GM12874 (cell line): Measurements from ENCODE around the gene SLC5A11.

ENCODE experiments used
- CTCF ChIP-seq: IDR thresholded peaks from 2 replicates; pipeline ENCODE4 v1.5.1; 2011; ENCODE audit warnings: low read depth, mild to moderate bottlenecking, control low read depth, low read length, moderate library complexity; ENCODE audit not compliant: insufficient read depth

Gene SLC5A11

GRCh38 chr16:24873028-24873427 is 27.3 kb downstream of the SLC5A11 start:
- no peak for TF ChIP-seq CTCF

- no peak for TF ChIP-seq CTCF
Measured at GRCh38 chr16:24875466-24875865, 29.7 kb downstream of the SLC5A11 start.

GRCh38 chr16:24876231-24876630 is 30.5 kb downstream of the SLC5A11 start:
- TF ChIP-seq CTCF = no peak

- no peak for TF ChIP-seq CTCF
Measured at GRCh38 chr16:24879684-24880083, 33.9 kb downstream of the SLC5A11 start.

- no peak for TF ChIP-seq CTCF
Measured at GRCh38 chr16:24883714-24884151, 38.0 kb downstream of the SLC5A11 start.

- TF ChIP-seq CTCF = no peak
Measured at GRCh38 chr16:24887472-24887871, 41.7 kb downstream of the SLC5A11 start.

- TF ChIP-seq CTCF = no peak
Measured at GRCh38 chr16:24890746-24891145, 45.0 kb downstream of the SLC5A11 start.

GRCh38 chr16:24896439-24896838 is 50.7 kb downstream of the SLC5A11 start:
- TF ChIP-seq CTCF = no peak
